Neuronal stem cell (in vitro differentiated cells): Measurements from ENCODE around the gene NOL4L.

ENCODE experiments used
- DNase-seq: peaks from one replicate; pipeline ENCODE4 v3.0.0-alpha.2; 2013; ENCODE audit warnings: low spot score
- H2AFZ ChIP-seq: one replicate; pipeline ENCODE4 v1.6.1; 2013; ENCODE audit warnings: mild to moderate bottlenecking, low read length, inconsistent platforms
- H2AK5ac ChIP-seq: 2 replicates; pipeline ENCODE4 v1.6.1; 2013; ENCODE audit warnings: low read depth, mild to moderate bottlenecking, inconsistent platforms, low read length, moderate library complexity, mixed read lengths
- H2BK120ac ChIP-seq: 2 replicates; pipeline ENCODE4 v1.6.1; 2013; ENCODE audit warnings: low read depth, mild to moderate bottlenecking, inconsistent platforms, low read length, moderate library complexity, mixed read lengths
- H2BK12ac ChIP-seq: one replicate; pipeline ENCODE4 v1.6.1; 2013; ENCODE audit warnings: low read length, inconsistent platforms
- H2BK15ac ChIP-seq: 2 replicates; pipeline ENCODE4 v1.6.1; 2013; ENCODE audit warnings: mild to moderate bottlenecking, low read length, inconsistent platforms, mixed read lengths
- H2BK5ac ChIP-seq: one replicate; pipeline ENCODE4 v1.6.1; 2013; ENCODE audit warnings: inconsistent platforms, mild to moderate bottlenecking, low read length, moderate library complexity
- H3K14ac ChIP-seq: one replicate; pipeline ENCODE4 v1.6.1; 2013; ENCODE audit warnings: low read length, inconsistent platforms
- H3K18ac ChIP-seq: 2 replicates; pipeline ENCODE4 v1.6.1; 2013; ENCODE audit warnings: low read length, inconsistent platforms
- H3K23ac ChIP-seq: 2 replicates; pipeline ENCODE4 v1.6.1; 2013; ENCODE audit warnings: low read depth, mild to moderate bottlenecking, mixed read lengths, low read length, inconsistent platforms; ENCODE audit not compliant: poor library complexity
- H3K27ac ChIP-seq: replicated peaks from 3 replicates; pipeline ENCODE4 v1.5.1; 2013; ENCODE audit warnings: low read length, inconsistent platforms
- H3K27me3 ChIP-seq, 3 experiments: 2 replicates each; pipeline ENCODE4 v1.6.1; 2013; ENCODE audit warnings: low read length in 3 of 3, mild to moderate bottlenecking in 2 of 3, inconsistent platforms in 1 of 3, low read depth in 1 of 3, mixed read lengths in 1 of 3, moderate library complexity in 1 of 3; ENCODE audit not compliant: control insufficient read depth in 3 of 3, insufficient read depth in 3 of 3
- H3K36me3 ChIP-seq, 2 donors: replicated peaks in 1 of 2; 2 replicates each; pipeline ENCODE4 v1.6.1; 2013; ENCODE audit warnings: low read length in 2 of 2; ENCODE audit not compliant: control insufficient read depth in 2 of 2, insufficient read depth in 2 of 2
- H3K4ac ChIP-seq: 2 replicates; pipeline ENCODE4 v1.6.1; 2013; ENCODE audit warnings: inconsistent platforms, mild to moderate bottlenecking, low read length, moderate library complexity
- H3K4me1 ChIP-seq, 2 donors: 1 replicate in 1 of 2; 2 replicates in 1 of 2; pipeline ENCODE4 v1.6.1; 2013; ENCODE audit warnings: low read length in 2 of 2, low read depth in 1 of 2; ENCODE audit not compliant: control insufficient read depth in 2 of 2, insufficient read depth in 1 of 2
- H3K4me2 ChIP-seq: one replicate; pipeline ENCODE4 v1.6.1; 2013; ENCODE audit warnings: mild to moderate bottlenecking, low read length, inconsistent platforms; ENCODE audit not compliant: insufficient read depth, poor library complexity, severe bottlenecking
- H3K4me3 ChIP-seq, 2 donors: 2 replicates each; pipeline ENCODE4 v1.5.1; 2013; ENCODE audit warnings: low read length in 2 of 2, mild to moderate bottlenecking in 2 of 2, inconsistent platforms in 1 of 2, moderate library complexity in 1 of 2
- H3K79me1 ChIP-seq: one replicate; pipeline ENCODE4 v1.6.1; 2013; ENCODE audit warnings: low read depth, mild to moderate bottlenecking, inconsistent platforms, low read length, moderate library complexity
- H3K9ac ChIP-seq: one replicate; pipeline ENCODE4 v1.6.1; 2013; ENCODE audit warnings: mild to moderate bottlenecking, low read depth, low read length, inconsistent platforms; ENCODE audit not compliant: poor library complexity
- H3K9me3 ChIP-seq, 2 donors: replicated peaks in 1 of 2; 2 replicates each; pipeline versions ENCODE3 to v1.6.1; 2013; ENCODE audit warnings: low read length in 2 of 2, mild to moderate bottlenecking in 2 of 2, inconsistent platforms in 1 of 2, low read depth in 1 of 2, mixed read lengths in 1 of 2, moderate library complexity in 1 of 2; ENCODE audit not compliant: control insufficient read depth in 2 of 2, insufficient read depth in 1 of 2
- H4K8ac ChIP-seq: one replicate; pipeline ENCODE4 v1.6.1; 2013; ENCODE audit warnings: low read depth, mild to moderate bottlenecking, inconsistent platforms, low read length, moderate library complexity
- H4K91ac ChIP-seq: one replicate; pipeline ENCODE4 v1.6.1; 2013; ENCODE audit warnings: low read length, low read depth, mild to moderate bottlenecking, inconsistent platforms; ENCODE audit not compliant: poor library complexity
- WGBS, 2 donors: extraction: QIAGEN DNeasy Blood & Tissue Kit; methylation state at CpG; one replicate each; pipeline ENCODE4 v1.1.7; 2013; ENCODE audit warnings: missing lambda C conversion rate in 2 of 2, mixed read lengths in 1 of 2; ENCODE audit not compliant: insufficient read length in 2 of 2, insufficient replicate concordance in 1 of 2; ENCODE audit errors: extremely low coverage in 2 of 2; 5-methylcytosine and 5-hydroxymethylcytosine counted together

NOL4L gene

DNA sequence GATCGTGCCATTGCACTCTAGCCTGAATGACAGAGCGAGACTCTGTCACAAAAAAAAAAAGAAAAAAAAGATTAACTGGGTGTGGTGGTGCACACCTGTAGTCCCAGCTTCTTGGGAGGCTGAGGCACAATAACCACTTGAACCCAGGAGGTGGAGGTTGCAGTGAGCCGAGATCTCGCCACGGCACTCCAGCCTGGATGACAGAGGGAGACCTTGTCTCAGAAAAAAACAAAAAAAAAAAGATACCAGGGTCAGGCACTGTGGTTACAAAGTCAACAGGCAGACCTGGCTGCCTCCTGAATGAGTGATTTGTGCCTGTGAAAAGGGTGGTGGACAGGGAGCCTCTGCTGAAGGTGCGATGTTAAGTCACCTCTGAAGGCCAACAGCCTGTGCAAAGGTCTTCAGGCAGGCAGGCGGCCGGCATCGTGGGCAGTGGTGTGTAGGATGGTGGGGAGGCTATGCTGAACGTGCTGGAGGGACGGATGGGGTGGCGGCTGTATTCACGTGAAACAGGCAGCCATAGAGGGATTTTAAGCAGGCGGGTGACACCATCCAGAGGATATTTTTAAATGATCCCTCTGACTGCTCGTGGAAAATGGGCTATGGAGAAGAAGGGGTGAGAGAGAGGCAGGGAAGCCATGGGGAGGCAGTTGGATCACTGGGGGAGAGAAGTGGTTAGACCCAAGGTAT lies 41.4 kb downstream of the NOL4L start:
- Histone ChIP-seq H2BK12ac (peak overlapping the region; percentile 99), H2BK120ac (no peak overlapping the region)
- no CpG with 5 or more reads among the region's 15 CpGs for WGBS, 2 donors

DNA sequence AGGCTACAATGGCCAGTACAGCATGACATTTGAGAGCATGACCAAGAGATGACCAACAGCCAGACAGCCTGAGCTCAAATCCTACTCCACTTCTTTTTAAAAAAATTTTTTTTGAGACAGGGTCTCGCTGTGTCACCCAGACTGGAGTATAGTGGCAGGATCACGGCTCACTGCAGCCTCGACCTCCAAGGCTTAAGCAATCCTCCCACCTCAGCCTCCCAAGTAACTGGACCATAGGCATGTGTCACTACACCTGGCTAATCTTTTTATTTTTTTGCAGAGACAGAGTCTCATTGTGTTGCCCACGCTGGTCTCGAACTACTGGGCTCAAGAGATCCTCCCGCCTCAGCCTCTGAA lies 42.9 kb downstream of the NOL4L start:
- Histone ChIP-seq H2BK15ac (no peak overlapping the region), H3K4me1 (peaks cover 19 to 20% of the 10 kb centered on the region in 2 donors), H2BK120ac (no peak overlapping the region), H2AFZ (no peak overlapping the region), H4K8ac (no peak overlapping the region), H3K23ac (no peak overlapping the region), H3K14ac (no peak overlapping the region), H3K18ac (no peak overlapping the region), H3K9me3 (no peaks in the 10 kb centered on the region), H2BK5ac (no peak overlapping the region), H3K9ac (no peak overlapping the region), H2AK5ac (no peak overlapping the region), H3K27ac (no peak overlapping the region), H4K91ac (no peak overlapping the region), H3K4me3 (no peak overlapping the region), H3K4ac (no peak overlapping the region), H3K4me2 (no peak overlapping the region), H3K79me1 (no peaks in the 10 kb centered on the region), H3K36me3 (no peaks in the 10 kb centered on the region), H2BK12ac (no peak overlapping the region), H3K27me3 (peaks cover 3 to 29% (median 21%) of the 10 kb centered on the region in 3 experiments)
- no peak for DNase-seq
- WGBS, 2 donors: no CpG with 5 or more reads among the region's 6 CpGs

More for the DNA sequence above, 41.4 kb downstream of the NOL4L start:
- Histone ChIP-seq H3K27ac (no peak overlapping the region), H3K14ac (no peak overlapping the region), H3K9ac (peak overlapping the region; percentile 78), H3K4me1 (peaks cover 10 to 14% of the 10 kb centered on the region in 2 donors), H4K8ac (no peak overlapping the region), H3K36me3 (no peaks in the 10 kb centered on the region), H3K4ac (peak overlapping the region; percentile 39), H3K4me2 (no peak overlapping the region), H3K9me3 (no peaks in the 10 kb centered on the region), H4K91ac (no peak overlapping the region), H3K79me1 (no peaks in the 10 kb centered on the region), H3K18ac (peak overlapping the region; percentile 81), H3K23ac (no peak overlapping the region), H3K4me3 (no peak overlapping the region), H2BK5ac (peak overlapping the region; percentile 17), H2BK15ac (peak overlapping the region; percentile 75), H2AFZ (no peak overlapping the region), H3K27me3 (peaks cover 0 to 19% (median 9%) of the 10 kb centered on the region in 3 experiments), H2AK5ac (peak overlapping the region; percentile 88)
- no peak for DNase-seq

DNA sequence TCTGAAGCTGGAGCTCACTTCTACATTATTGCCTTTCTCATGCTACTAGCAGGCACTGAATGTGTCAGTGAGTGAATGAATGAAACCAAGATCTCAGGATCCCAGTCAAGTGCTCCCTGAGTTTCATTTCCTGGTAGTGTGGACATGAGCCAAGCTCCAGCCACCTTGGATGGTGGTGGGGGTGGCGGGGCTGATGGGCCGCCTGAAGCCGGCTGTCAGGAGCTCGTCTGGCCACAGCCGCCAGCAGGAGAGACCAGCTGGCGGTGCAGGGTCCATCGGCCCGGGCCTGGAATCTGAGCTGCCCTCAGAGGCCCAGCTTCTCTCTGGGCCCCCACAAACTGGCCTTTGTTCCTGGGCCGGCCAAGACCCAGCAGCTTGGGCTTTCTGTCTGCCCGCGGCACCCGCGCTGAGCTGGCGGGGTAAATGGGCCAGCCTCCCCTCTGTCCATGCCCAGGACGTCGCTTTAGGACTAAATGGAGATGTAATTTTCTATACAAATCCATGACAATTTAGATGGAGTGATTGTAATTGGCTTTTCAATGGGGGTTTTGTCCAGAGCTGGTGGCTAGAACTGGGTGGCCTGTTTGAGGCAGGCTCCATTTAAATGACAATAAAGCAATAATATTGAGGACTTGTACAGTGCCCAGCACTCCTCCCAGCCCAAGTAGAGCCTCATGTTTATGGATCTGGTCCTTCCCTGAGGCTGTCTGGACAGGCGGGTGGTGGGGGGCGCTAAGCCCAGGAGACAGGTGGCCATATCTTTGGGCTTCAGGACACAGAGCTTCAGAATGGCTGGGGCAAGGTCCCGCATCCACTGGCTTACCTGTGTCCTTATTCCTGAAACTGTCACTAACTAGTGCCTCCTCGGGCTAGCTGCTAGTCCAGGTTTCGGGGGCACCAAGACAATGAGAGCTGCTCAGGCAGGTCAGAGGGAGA lies 43.5 kb downstream of the NOL4L start:
- Histone ChIP-seq H4K8ac (no peak overlapping the region), H3K18ac (peak overlapping the region; percentile 11), H3K14ac (no peak overlapping the region), H2BK12ac (no peak overlapping the region), H3K9ac (no peak overlapping the region), H3K4me3 (no peak overlapping the region), H2AK5ac (no peak overlapping the region), H2BK120ac (no peak overlapping the region), H3K79me1 (peaks cover 3% of the 10 kb centered on the region), H3K4me2 (no peak overlapping the region), H3K9me3 (no peaks in the 10 kb centered on the region), H3K4ac (no peak overlapping the region), H2BK15ac (no peak overlapping the region), H3K27ac (no peak overlapping the region), H3K23ac (no peak overlapping the region), H4K91ac (no peak overlapping the region), H3K36me3 (no peaks in the 10 kb centered on the region), H3K4me1 (peaks cover 22 to 24% of the 10 kb centered on the region in 2 donors), H2BK5ac (no peak overlapping the region), H3K27me3 (peaks cover 5 to 32% (median 24%) of the 10 kb centered on the region in 3 experiments), H2AFZ (peak overlapping the region; percentile 59)
- DNase-seq: no peak
- no CpG with 5 or more reads among the region's 21 CpGs for WGBS, 2 donors
